Osteocyte (in vitro differentiated cells): ENCODE data around the gene COPZ1. TPM values are rescaled to one million over a fixed set of nuclear protein-coding genes. Genes with fewer than 3 reads are reported as not detected.

Experiments used
- DNase-seq: peaks from one replicate; pipeline ENCODE4 v3.0.0; 2021; ENCODE audit warnings: mixed read lengths; ENCODE audit not compliant: unreplicated experiment; ENCODE audit errors: extremely low spot score
- H3K27ac Mint-ChIP-seq: one replicate; pipeline ENCODE4 v1.8.0; 2021; ENCODE audit warnings: mild to moderate bottlenecking, mixed read lengths; ENCODE audit not compliant: unreplicated experiment
- H3K27me3 Mint-ChIP-seq: one replicate; pipeline ENCODE4 v1.8.0; 2021; ENCODE audit warnings: mixed read lengths; ENCODE audit not compliant: unreplicated experiment
- H3K36me3 Mint-ChIP-seq: one replicate; pipeline ENCODE4 v1.8.0; 2021; ENCODE audit warnings: mixed read lengths; ENCODE audit not compliant: unreplicated experiment
- H3K4me1 Mint-ChIP-seq: one replicate; pipeline ENCODE4 v1.8.0; 2021; ENCODE audit warnings: mixed read lengths; ENCODE audit not compliant: unreplicated experiment
- H3K4me3 Mint-ChIP-seq: one replicate; pipeline ENCODE4 v1.8.0; 2021; ENCODE audit warnings: mild to moderate bottlenecking, moderate library complexity, mixed read lengths; ENCODE audit not compliant: unreplicated experiment
- H3K9me3 Mint-ChIP-seq: one replicate; pipeline ENCODE4 v1.8.0; 2021; ENCODE audit warnings: mixed read lengths; ENCODE audit not compliant: unreplicated experiment
- CTCF ChIP-seq: fragments of 200-600 bp; sonication (generic); IDR thresholded peaks from 2 replicates; pipeline ENCODE4 v1.5.0; 2021; ENCODE audit warnings: antibody characterized with exemption, mild to moderate bottlenecking, moderate library complexity
- total RNA-seq: library from RNA; stranded (reverse); gene quantifications from 2 replicates; pipeline ENCODE4 v1.2.1, GENCODE V29; 2021

Gene COPZ1
- total RNA-seq, 1 donor from 2014 or later: 136 TPM

GRCh38 chr12:54285150-54286041 lies 39.5 kb upstream of the COPZ1 start:
- H3K4me3 Mint-ChIP-seq: peak overlapping the region; percentile 22
- DNase-seq: no peak
- H3K27ac Mint-ChIP-seq: peak overlapping the region; percentile 62
- peak; percentile 47 for TF ChIP-seq CTCF
- H3K4me1 Mint-ChIP-seq: peaks cover 48% of the 10 kb centered on the region
- H3K9me3 Mint-ChIP-seq: no peaks in the 10 kb centered on the region
- H3K36me3 Mint-ChIP-seq: peaks cover 60% of the 10 kb centered on the region
- H3K27me3 Mint-ChIP-seq: no peaks in the 10 kb centered on the region

DNA sequence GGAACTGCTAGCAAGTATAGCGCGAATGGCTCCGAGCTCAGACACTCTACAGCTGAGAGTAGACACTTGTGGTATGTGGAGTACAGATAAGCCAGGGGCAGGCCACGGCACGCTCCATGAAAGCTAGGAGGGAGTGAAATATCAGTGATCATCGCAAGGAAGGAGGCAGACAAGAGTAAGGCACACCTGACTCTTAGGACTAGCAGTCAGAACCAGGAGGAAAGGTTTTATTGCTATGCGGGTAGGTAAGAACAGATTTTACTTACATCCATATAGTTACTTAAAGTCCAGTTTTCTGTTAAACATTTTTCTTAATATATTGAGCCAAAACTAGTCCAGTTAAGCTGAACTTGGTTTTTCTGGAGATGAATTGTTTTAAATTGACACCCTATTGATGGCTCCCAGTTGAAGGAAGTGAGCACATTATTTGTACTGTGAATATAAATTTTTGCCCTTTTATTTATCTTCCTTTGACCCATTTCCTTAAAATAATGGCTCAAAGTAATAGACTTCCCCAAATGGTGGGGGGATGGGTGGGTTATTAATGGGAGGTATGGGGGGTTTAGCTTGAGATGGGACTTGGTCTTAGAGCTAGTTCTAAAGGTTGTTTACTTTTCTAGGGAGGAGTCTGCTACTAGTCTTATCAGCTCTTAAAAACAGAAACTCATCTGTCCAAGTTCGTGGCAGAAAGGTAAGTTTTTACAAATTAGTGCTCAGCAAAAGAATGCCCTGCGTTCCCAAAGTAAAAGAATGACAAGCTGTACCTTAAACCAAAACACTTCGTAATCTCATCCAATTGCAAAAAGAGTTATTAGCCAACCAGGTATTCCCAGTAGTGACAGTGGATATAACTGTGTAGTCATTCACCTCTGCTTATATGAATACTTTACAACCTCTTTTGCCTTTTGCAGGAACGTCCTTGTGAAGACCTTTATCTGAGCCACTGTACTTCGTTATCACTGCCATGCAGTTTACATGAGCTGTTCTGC lies 38.6 kb upstream of the COPZ1 start:
- H3K27ac Mint-ChIP-seq: peak overlapping the region; percentile 62
- no peak for TF ChIP-seq CTCF
- no peaks in the 10 kb centered on the region for H3K27me3 Mint-ChIP-seq
- H3K9me3 Mint-ChIP-seq: no peaks in the 10 kb centered on the region
- H3K4me3 Mint-ChIP-seq: no peak overlapping the region
- H3K36me3 Mint-ChIP-seq: peaks cover 58% of the 10 kb centered on the region
- H3K4me1 Mint-ChIP-seq: peaks cover 48% of the 10 kb centered on the region
- no peak for DNase-seq

- Mint-ChIP-seq H3K27me3 (no peaks in the 10 kb centered on the region), H3K9me3 (no peaks in the 10 kb centered on the region), H3K27ac (no peak overlapping the region), H3K4me3 (no peak overlapping the region), H3K36me3 (peaks cover 47% of the 10 kb centered on the region), H3K4me1 (peaks cover 36% of the 10 kb centered on the region)
- no peak for DNase-seq
- no peak for TF ChIP-seq CTCF
Observed at GRCh38 chr12:54287261-54288157, 37.4 kb upstream of the COPZ1 start.

DNA sequence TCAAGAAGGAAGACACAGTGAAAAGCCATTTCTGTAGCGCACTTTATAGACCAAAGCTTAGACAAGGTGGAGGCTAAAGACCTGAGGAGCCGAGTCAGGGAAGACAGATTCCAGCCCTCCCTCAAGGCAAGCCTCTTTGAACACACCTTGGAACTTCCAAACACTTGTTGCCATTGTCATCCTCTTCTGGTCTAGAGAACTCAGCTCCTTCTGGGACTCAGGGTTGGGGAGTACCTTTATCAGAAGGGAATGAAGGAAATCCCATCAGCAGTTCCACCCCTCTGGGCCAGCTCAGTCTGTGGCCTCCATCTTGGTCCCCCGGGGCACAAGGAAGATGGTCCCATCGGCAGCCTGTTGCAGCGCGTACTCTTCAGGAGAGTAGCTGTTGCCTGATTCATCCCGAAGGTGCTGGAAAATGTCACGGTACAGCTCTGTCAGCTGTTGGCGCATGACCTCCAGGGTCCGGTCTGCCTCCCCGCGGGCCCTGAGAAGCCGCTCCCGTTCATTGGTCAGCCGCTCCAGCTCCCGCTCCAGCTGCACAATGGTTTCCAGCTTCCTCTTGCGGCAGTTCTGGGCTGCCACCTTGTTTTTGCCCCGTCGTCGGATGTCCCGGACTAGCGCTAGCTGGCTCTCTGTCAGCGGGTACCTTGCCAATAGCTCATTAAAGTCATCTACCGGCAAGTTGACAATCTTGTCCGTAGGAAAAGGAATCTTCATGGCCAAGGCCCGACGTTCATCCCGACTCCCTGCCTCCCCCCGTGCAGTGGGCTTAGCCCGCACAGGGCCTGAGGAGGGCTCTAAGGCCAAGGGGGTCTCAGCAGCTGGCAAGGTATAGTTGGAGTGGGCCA lies 32.6 kb upstream of the COPZ1 start:
- Mint-ChIP-seq H3K4me3 (no peak overlapping the region), H3K27ac (no peak overlapping the region), H3K27me3 (no peaks in the 10 kb centered on the region), H3K9me3 (no peaks in the 10 kb centered on the region), H3K36me3 (peaks cover 8% of the 10 kb centered on the region), H3K4me1 (no peaks in the 10 kb centered on the region)
- no peak for DNase-seq
- no peak for TF ChIP-seq CTCF
